CD14-positive monocyte (primary cell): ENCODE results near the gene DCUN1D3. TPM values are rescaled to one million over a fixed set of nuclear protein-coding genes. Genes with fewer than 3 reads are reported as not detected.
A peak's percentile ranks its signal among the peaks of the same experiment; 100 is the strongest.

Source experiments
- DNase-seq, 3 donors: peaks; one replicate each; pipeline ENCODE4 v3.0.0-alpha.2; 2011 to 2022
- H2AFZ ChIP-seq: 2 replicates; pipeline ENCODE4 v1.6.0; 2012; ENCODE audit warnings: mild to moderate bottlenecking, low read depth, low read length, inconsistent platforms; ENCODE audit not compliant: insufficient read depth, poor library complexity, severe bottlenecking
- H3K27ac ChIP-seq, 2 donors: 1 replicate in 1 of 2; 2 replicates in 1 of 2; pipeline ENCODE4 v1.5.1; 2012 to 2013; ENCODE audit warnings: low read length in 2 of 2, control low read depth in 1 of 2, inconsistent platforms in 1 of 2, low read depth in 1 of 2, mild to moderate bottlenecking in 1 of 2
- H3K27me3 ChIP-seq, 2 donors: one replicate each; pipeline versions ENCODE4 v1.6.0 to v1.6.1; 2011 to 2013; ENCODE audit warnings: low read length in 2 of 2; ENCODE audit not compliant: control insufficient read depth in 2 of 2, insufficient read depth in 2 of 2
- H3K36me3 ChIP-seq, 2 donors: replicated peaks in 1 of 2; 1 replicate in 1 of 2; 2 replicates in 1 of 2; pipeline versions ENCODE4 v1.5.1 to v1.6.1; 2012 to 2013; ENCODE audit warnings: low read length in 2 of 2, control low read depth in 1 of 2, inconsistent platforms in 1 of 2, mild to moderate bottlenecking in 1 of 2; ENCODE audit not compliant: insufficient read depth in 2 of 2, control insufficient read depth in 1 of 2
- H3K4me1 ChIP-seq, 2 donors: 1 replicate in 1 of 2; 2 replicates in 1 of 2; pipeline versions ENCODE4 v1.5.1 to v1.6.1; 2012 to 2013; ENCODE audit warnings: low read length in 2 of 2, control low read depth in 1 of 2, inconsistent platforms in 1 of 2, mild to moderate bottlenecking in 1 of 2, moderate library complexity in 1 of 2; ENCODE audit not compliant: insufficient read depth in 2 of 2, control insufficient read depth in 1 of 2
- H3K4me2 ChIP-seq: replicated peaks from 2 replicates; pipeline ENCODE3; 2012; ENCODE audit warnings: low read length, moderate library complexity, mild to moderate bottlenecking; ENCODE audit not compliant: poor library complexity, severe bottlenecking; ENCODE audit errors: extremely low read depth
- H3K4me3 ChIP-seq, 3 experiments: fragments of 200-600 bp in 1 of 3; sonication (generic) in 1 of 3; replicated peaks in 1 of 3; 1 replicate in 2 of 3; 2 replicates in 1 of 3; pipeline ENCODE4 v1.5.1; 2011 to 2013; ENCODE audit warnings: low read length in 3 of 3, mild to moderate bottlenecking in 3 of 3, control low read depth in 2 of 3, low read depth in 2 of 3, inconsistent platforms in 1 of 3, moderate library complexity in 1 of 3
- H3K79me2 ChIP-seq: 2 replicates; pipeline ENCODE4 v1.6.0; 2012; ENCODE audit warnings: mild to moderate bottlenecking, control low read depth, inconsistent platforms, low read length, moderate library complexity; ENCODE audit not compliant: insufficient read depth
- H3K9ac ChIP-seq: 2 replicates; pipeline ENCODE4 v1.6.0; 2017; ENCODE audit warnings: low read length, mild to moderate bottlenecking; ENCODE audit not compliant: insufficient read depth, poor library complexity, severe bottlenecking
- H3K9me3 ChIP-seq, 2 donors: replicated peaks in 1 of 2; 1 replicate in 1 of 2; 2 replicates in 1 of 2; pipeline versions ENCODE4 v1.5.1 to v1.6.1; 2012 to 2013; ENCODE audit warnings: low read length in 2 of 2, control low read depth in 1 of 2; ENCODE audit not compliant: control insufficient read depth in 1 of 2, insufficient read depth in 1 of 2
- H4K20me1 ChIP-seq: 2 replicates; pipeline ENCODE4 v1.6.0; 2012; ENCODE audit warnings: mild to moderate bottlenecking, low read length, control low read depth, moderate library complexity; ENCODE audit not compliant: insufficient read depth
- H3K27ac Mint-ChIP-seq, 7 donors: one replicate each; pipeline ENCODE4 v1.8.0; 2020; ENCODE audit warnings: mild to moderate bottlenecking in 7 of 7, mixed read lengths in 7 of 7, moderate library complexity in 6 of 7, inconsistent platforms in 2 of 7
- H3K27me3 Mint-ChIP-seq, 3 donors: one replicate each; pipeline ENCODE4 v1.8.0; 2021 to 2022; ENCODE audit warnings: low read depth in 3 of 3, mild to moderate bottlenecking in 3 of 3, mixed read lengths in 3 of 3, moderate library complexity in 3 of 3, inconsistent platforms in 1 of 3
- H3K36me3 Mint-ChIP-seq, 2 donors: one replicate each; pipeline ENCODE4 v1.8.0; 2020; ENCODE audit warnings: mixed read lengths in 2 of 2, inconsistent platforms in 1 of 2, mild to moderate bottlenecking in 1 of 2
- H3K4me1 Mint-ChIP-seq: one replicate; pipeline ENCODE4 v1.8.0; 2020; ENCODE audit warnings: mild to moderate bottlenecking, mixed read lengths
- H3K4me3 Mint-ChIP-seq, 2 donors: one replicate each; pipeline ENCODE4 v1.8.0; 2020; ENCODE audit warnings: mild to moderate bottlenecking in 2 of 2, mixed read lengths in 2 of 2, moderate library complexity in 1 of 2
- H3K9me3 Mint-ChIP-seq, 7 donors: one replicate each; pipeline ENCODE4 v1.8.0; 2020 to 2022; ENCODE audit warnings: mixed read lengths in 7 of 7, mild to moderate bottlenecking in 6 of 7, moderate library complexity in 6 of 7, inconsistent platforms in 2 of 7
- WGBS: methylation state at CpG from one replicate; pipeline ENCODE4 v1.1.5; 2013; ENCODE audit warnings: missing lambda C conversion rate; ENCODE audit not compliant: insufficient coverage; 5-methylcytosine and 5-hydroxymethylcytosine counted together
- intact Hi-C, 2 donors: fragments of 100-400 bp; cut with micrococcal nuclease; formaldehyde crosslinking; loops; one replicate each; pipeline versions ENCODE4 v1.15.0 to v1.15.1; 2023
- polyA plus RNA-seq, 3 donors: library from polyadenylated mRNA; depleted of rRNA in 1 of 3; unstranded in 2 of 3; stranded (reverse) in 1 of 3; fragments of 300-500 nt in 2 of 3; fragments of >200 nt in 1 of 3; fragmentation: Illumina TruSeq in 2 of 3; gene quantifications; 1 replicate in 2 of 3; 2 replicates in 1 of 3; pipeline ENCODE4 v1.2.3, GENCODE V29; 2012 to 2021
- TF ChIP-seq, protein P1 (sequence below): fragments of 200-600 bp; IDR thresholded peaks from one replicate; pipeline ENCODE4 v1.8.0; 2022; ENCODE audit warnings: antibody characterized with exemption, mild to moderate bottlenecking

DCUN1D3 gene
- polyA plus RNA-seq, 3 donors, result 1.0 to 3.4 (median 1.3) TPM

DNA sequence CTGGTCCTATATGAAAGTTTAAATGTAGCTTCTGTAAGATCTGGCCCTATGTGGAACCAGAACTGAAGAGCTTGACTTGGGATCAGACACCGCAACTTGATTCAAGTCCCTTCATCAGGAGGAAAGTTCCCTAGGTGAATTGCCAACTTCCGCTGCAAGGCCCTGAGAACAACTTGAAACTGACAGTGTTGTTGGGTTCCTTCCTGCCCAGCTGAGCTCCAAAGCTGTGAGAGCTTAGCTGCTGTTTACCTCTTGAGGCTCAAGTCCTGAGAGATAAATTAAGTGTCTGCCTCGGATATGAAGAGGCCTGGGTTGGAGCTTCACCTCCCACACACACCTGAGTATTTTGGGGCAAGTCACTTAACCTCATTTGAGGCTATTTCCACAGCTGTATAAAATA, 49.2 kb downstream of the DCUN1D3 start:
- no peak overlapping the region for H3K4me3 Mint-ChIP-seq
- no peak overlapping the region for H3K4me2 ChIP-seq

DNA sequence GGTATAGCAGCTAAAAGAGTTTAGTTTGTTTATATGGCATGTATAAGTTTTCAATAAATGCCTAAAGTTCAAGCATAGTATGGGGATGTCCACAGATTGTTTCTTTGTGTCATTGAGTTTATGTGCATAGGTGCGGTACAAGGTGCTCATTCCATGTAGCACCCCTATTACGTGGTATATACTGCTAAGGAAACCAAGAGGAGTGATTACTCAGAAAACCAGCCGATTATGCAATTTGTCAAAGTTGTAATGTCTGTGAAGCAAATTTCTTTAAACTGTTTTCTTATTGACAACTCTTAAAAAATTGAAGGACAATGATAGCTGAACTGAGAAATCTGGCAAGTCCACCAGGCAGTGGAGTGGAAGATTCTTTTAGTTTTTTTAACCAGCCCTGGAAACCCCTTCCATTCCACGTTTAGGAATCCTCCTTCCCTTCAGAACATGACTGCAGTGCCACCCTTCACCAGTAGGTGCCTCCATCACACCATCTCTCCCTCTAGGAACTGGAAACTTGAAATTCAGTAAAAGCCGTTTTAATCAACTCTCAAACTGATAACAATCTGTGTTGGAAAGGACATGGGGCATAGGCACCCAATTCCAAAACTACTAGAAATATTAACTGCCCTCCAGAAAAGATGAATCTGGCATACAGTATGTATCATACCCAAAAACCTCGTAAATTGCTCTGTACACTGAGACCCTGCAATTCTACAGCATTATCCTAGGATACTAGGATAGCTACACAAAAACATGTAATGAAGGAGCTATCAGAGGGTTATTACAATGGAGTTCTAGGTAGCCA, 50.4 kb downstream of the DCUN1D3 start:
- peak; percentile 43 to 65 (median 61) for DNase-seq
- H3K27ac ChIP-seq, result peak overlapping the region in 1 of 2 donors; percentile 28
- peak overlapping the region; percentile 21 for H3K4me2 ChIP-seq
- no peaks in the 10 kb centered on the region for H4K20me1 ChIP-seq
- WGBS, result 0% methylated on average over 1 of the region's 6 CpGs
- no peaks in the 10 kb centered on the region for H3K27me3 ChIP-seq
- H3K9me3 ChIP-seq, result no peaks in the 10 kb centered on the region
- intact Hi-C loops, result loop anchor here (2.0 kb wide), 2 partner anchors 233 to 235 kb away; no protein-coding TSS in a partner anchor
- Mint-ChIP-seq H3K36me3 (peaks cover 16 to 27% of the 10 kb centered on the region in 2 donors), H3K9me3 (no peaks in the 10 kb centered on the region), H3K4me1 (peaks cover 17% of the 10 kb centered on the region), H3K27ac (peak overlapping the region in 3 of 7 donors; percentile 63 to 70 (median 68)), H3K4me3 (no peak overlapping the region), H3K27me3 (peaks cover 0 to 2% (median 0%) of the 10 kb centered on the region in 3 donors)
- peak overlapping the region; percentile 8 for H2AFZ ChIP-seq
- H3K4me1 ChIP-seq, result peaks cover 7 to 12% of the 10 kb centered on the region in 2 donors
- peak overlapping the region in 1 of 3 experiments; percentile 0 for H3K4me3 ChIP-seq
- TF ChIP-seq, protein P1, sequence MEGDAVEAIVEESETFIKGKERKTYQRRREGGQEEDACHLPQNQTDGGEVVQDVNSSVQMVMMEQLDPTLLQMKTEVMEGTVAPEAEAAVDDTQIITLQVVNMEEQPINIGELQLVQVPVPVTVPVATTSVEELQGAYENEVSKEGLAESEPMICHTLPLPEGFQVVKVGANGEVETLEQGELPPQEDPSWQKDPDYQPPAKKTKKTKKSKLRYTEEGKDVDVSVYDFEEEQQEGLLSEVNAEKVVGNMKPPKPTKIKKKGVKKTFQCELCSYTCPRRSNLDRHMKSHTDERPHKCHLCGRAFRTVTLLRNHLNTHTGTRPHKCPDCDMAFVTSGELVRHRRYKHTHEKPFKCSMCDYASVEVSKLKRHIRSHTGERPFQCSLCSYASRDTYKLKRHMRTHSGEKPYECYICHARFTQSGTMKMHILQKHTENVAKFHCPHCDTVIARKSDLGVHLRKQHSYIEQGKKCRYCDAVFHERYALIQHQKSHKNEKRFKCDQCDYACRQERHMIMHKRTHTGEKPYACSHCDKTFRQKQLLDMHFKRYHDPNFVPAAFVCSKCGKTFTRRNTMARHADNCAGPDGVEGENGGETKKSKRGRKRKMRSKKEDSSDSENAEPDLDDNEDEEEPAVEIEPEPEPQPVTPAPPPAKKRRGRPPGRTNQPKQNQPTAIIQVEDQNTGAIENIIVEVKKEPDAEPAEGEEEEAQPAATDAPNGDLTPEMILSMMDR, result peak; percentile 99
- H3K79me2 ChIP-seq, result no peaks in the 10 kb centered on the region
- peaks cover 3 to 38% of the 10 kb centered on the region in 2 donors for H3K36me3 ChIP-seq
- no peak overlapping the region for H3K9ac ChIP-seq

More for the DNA sequence above, 49.2 kb downstream of the DCUN1D3 start:
- Histone ChIP-seq H4K20me1 (no peaks in the 10 kb centered on the region), H3K36me3 (peaks cover 2 to 41% of the 10 kb centered on the region in 2 donors), H3K9ac (no peak overlapping the region), H2AFZ (no peak overlapping the region), H3K9me3 (no peaks in the 10 kb centered on the region), H3K27me3 (no peaks in the 10 kb centered on the region), H3K27ac (no peak overlapping the region), H3K79me2 (no peaks in the 10 kb centered on the region), H3K4me1 (peaks cover 5 to 9% of the 10 kb centered on the region in 2 donors), H3K4me3 (no peak overlapping the region)
- intact Hi-C loops, result loop anchor here in 1 of 2 donors (2.0 kb wide), 1 partner anchor 234 kb away; no protein-coding TSS in a partner anchor
- WGBS, result 97% methylated on average over 2 of the region's 3 CpGs
- no peaks in the 10 kb centered on the region for H3K9me3 Mint-ChIP-seq
- TF ChIP-seq, protein P1, result no peak
- H3K36me3 Mint-ChIP-seq, result peaks cover 16 to 21% of the 10 kb centered on the region in 2 donors
- no peak for DNase-seq
- peak overlapping the region in 1 of 7 donors; percentile 23 for H3K27ac Mint-ChIP-seq
- H3K27me3 Mint-ChIP-seq, result peaks cover 0 to 2% (median 0%) of the 10 kb centered on the region in 3 donors
- peaks cover 11% of the 10 kb centered on the region for H3K4me1 Mint-ChIP-seq
